ENCODE results near the gene AKR1A1.

DNA sequence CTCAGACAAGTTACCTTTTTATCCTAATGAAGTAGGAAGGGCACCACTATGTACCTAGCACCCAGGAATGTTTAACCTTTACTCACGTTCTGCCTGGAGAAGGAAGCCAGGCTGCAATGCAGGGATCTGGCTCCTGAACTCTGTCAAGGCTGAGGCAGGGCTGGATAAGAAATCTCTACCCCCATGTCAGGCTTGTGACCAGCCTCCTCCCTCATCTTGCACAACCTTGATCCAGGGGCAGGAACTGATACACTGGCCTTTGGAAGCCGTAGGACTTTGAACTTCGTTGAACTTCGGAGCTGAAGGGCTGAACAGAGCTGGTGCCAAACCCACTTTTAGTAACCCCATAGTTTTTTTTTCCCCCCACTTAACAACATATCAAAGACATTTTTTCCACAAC, 8.0 kb upstream of the AKR1A1 start:
- TF ChIP-seq, protein P1, sequence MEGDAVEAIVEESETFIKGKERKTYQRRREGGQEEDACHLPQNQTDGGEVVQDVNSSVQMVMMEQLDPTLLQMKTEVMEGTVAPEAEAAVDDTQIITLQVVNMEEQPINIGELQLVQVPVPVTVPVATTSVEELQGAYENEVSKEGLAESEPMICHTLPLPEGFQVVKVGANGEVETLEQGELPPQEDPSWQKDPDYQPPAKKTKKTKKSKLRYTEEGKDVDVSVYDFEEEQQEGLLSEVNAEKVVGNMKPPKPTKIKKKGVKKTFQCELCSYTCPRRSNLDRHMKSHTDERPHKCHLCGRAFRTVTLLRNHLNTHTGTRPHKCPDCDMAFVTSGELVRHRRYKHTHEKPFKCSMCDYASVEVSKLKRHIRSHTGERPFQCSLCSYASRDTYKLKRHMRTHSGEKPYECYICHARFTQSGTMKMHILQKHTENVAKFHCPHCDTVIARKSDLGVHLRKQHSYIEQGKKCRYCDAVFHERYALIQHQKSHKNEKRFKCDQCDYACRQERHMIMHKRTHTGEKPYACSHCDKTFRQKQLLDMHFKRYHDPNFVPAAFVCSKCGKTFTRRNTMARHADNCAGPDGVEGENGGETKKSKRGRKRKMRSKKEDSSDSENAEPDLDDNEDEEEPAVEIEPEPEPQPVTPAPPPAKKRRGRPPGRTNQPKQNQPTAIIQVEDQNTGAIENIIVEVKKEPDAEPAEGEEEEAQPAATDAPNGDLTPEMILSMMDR (IDR thresholded peaks at IDR 0.05) = no peak
- peak; percentile 38 for TF ChIP-seq POLR2A (IDR thresholded peaks at IDR 0.05)
